GM12891 (cell line): Measurements from ENCODE around the gene PIM2. TPM values are rescaled to one million over a fixed set of nuclear protein-coding genes. Genes with fewer than 3 reads are reported as not detected.
A peak's percentile ranks its signal among the peaks of the same experiment; 100 is the strongest.

ENCODE experiments used
- DNase-seq: peaks from one replicate; pipeline ENCODE4 v3.0.0; 2011; ENCODE audit warnings: low spot score; ENCODE audit not compliant: insufficient read length
- FAIRE-seq: peaks from 2 replicates; lab custom pipeline; 2011; peaks lifted over from hg19 to GRCh38; lab: Jason Lieb, UNC
- PAX5 ChIP-seq: IDR thresholded peaks from 2 replicates; pipeline ENCODE4 v1.6.1; 2011; ENCODE audit warnings: low read length, moderate library complexity, mild to moderate bottlenecking; ENCODE audit not compliant: insufficient read depth, severe bottlenecking
- POLR2A ChIP-seq: IDR thresholded peaks from 2 replicates; pipeline ENCODE4 v1.6.1; 2011; ENCODE audit warnings: low read depth, low read length, control low read depth
- POLR2AphosphoS5 ChIP-seq: IDR thresholded peaks from 2 replicates; pipeline ENCODE4 v1.6.1; 2011; ENCODE audit warnings: low read depth, low read length, control low read depth
- POU2F2 ChIP-seq: IDR thresholded peaks from 2 replicates; pipeline ENCODE4 v1.6.1; 2011; ENCODE audit warnings: low read depth, mild to moderate bottlenecking, control low read depth, low read length, moderate library complexity
- SPI1 ChIP-seq: IDR thresholded peaks from 2 replicates; pipeline ENCODE4 v1.6.1; 2011; ENCODE audit warnings: low read depth, low read length, control low read depth
- TAF1 ChIP-seq: IDR thresholded peaks from 2 replicates; pipeline ENCODE4 v1.6.1; 2011; ENCODE audit warnings: low read depth, low read length, control low read depth
- polyA plus RNA-seq: library from polyadenylated mRNA; unstranded; fragments of >200 nt; gene quantifications from one replicate; pipeline ENCODE4 v1.2.1, GENCODE V29; 2012; ENCODE audit warnings: low read depth, missing spikeins, inconsistent platforms; ENCODE audit not compliant: missing spikeins

The PIM2 gene
- polyA plus RNA-seq, result 92.2 TPM

- peak; percentile 100 for FAIRE-seq
- peak; percentile 98 for TF ChIP-seq TAF1
- TF ChIP-seq POLR2AphosphoS5, result peak; percentile 94
- peak; percentile 94 for TF ChIP-seq POLR2A
- no peak for TF ChIP-seq PAX5
- no peak for TF ChIP-seq SPI1
- TF ChIP-seq POU2F2, result peak; percentile 99
- DNase-seq, result peak; percentile 73
These were observed at the start of gene PIM2 for GRCh38 chrX:48918643-48919340. PIM2 (minus strand) TSS chrX:48919024; CDS start chrX:48918834, 190 bp downstream.

- TF ChIP-seq PAX5, result no peak
- TF ChIP-seq POLR2A, result no peak
- TF ChIP-seq POLR2AphosphoS5, result no peak
- no peak for TF ChIP-seq SPI1
- TF ChIP-seq POU2F2, result no peak
- TF ChIP-seq TAF1, result no peak
- no peak for DNase-seq
- no peak for FAIRE-seq
These were observed 49.6 kb upstream of the PIM2 start for GRCh38 chrX:48968377-48968776.

- FAIRE-seq, result no peak
- DNase-seq, result no peak
- TF ChIP-seq POLR2A, result no peak
- TF ChIP-seq PAX5, result no peak
- TF ChIP-seq POU2F2, result no peak
- TF ChIP-seq POLR2AphosphoS5, result no peak
- TF ChIP-seq SPI1, result no peak
- TF ChIP-seq TAF1, result no peak
These were observed 48.2 kb upstream of the PIM2 start for GRCh38 chrX:48966796-48967579.

- no peak for FAIRE-seq
- TF ChIP-seq PAX5, result no peak
- no peak for TF ChIP-seq POLR2AphosphoS5
- no peak for TF ChIP-seq POU2F2
- no peak for TF ChIP-seq POLR2A
- TF ChIP-seq SPI1, result no peak
- TF ChIP-seq TAF1, result no peak
These were observed 47.1 kb upstream of the PIM2 start for GRCh38 chrX:48965959-48966358.

GRCh38 chrX:48961585-48962091 lies 42.8 kb upstream of the PIM2 start:
- DNase-seq, result no peak
- peak; percentile 90 for FAIRE-seq
- TF ChIP-seq POU2F2 (peak; percentile 83; the same call in 1 of the 2 replicates), PAX5 (no peak), TAF1 (no peak)

More at GRCh38 chrX:48965959-48966358, 47.1 kb upstream of the PIM2 start:
- no peak for DNase-seq

- FAIRE-seq, result peak; percentile 89
- TF ChIP-seq POU2F2, result no peak
- TF ChIP-seq SPI1, result peak; percentile 93
- no peak for DNase-seq
These were observed 41.5 kb upstream of the PIM2 start for GRCh38 chrX:48960291-48960690.

- TF ChIP-seq POU2F2 (no peak), SPI1 (no peak), POLR2AphosphoS5 (no peak), PAX5 (no peak), TAF1 (no peak), POLR2A (no peak)
- no peak for FAIRE-seq
- DNase-seq, result no peak
These were observed 39.8 kb upstream of the PIM2 start for GRCh38 chrX:48958635-48959094.

- FAIRE-seq, result peak; percentile 100
- TF ChIP-seq PAX5, result no peak
- TF ChIP-seq POLR2AphosphoS5, result peak; percentile 71
- TF ChIP-seq POLR2A, result peak; percentile 63; the same call in 1 of the 2 replicates
- TF ChIP-seq TAF1, result no peak
- TF ChIP-seq POU2F2, result no peak
- no peak for TF ChIP-seq SPI1
- peak; percentile 74 for DNase-seq
These were observed 39.2 kb upstream of the PIM2 start for GRCh38 chrX:48957827-48958634.
